ENCODE measurements around the gene PI4K2A.
"Not testable (repeated sequence)": the region's sequence is repeated elsewhere in the genome, so short reads cannot be mapped to it uniquely, and the experiment has no call there.

PI4K2A gene

GRCh38 chr10:97628228-97628627, 12.2 kb upstream of the PI4K2A start:
- no peak for DNase-seq
- in situ Hi-C loops (cut with MboI; ENCODE audit: low pct_unique_long_range_greater_than_20kb, low sequenced_read_pairs): no loop called here

- in situ Hi-C loops (cut with MboI; ENCODE audit: low pct_unique_long_range_greater_than_20kb, low sequenced_read_pairs): no loop called here
- no peak for DNase-seq
These were observed 11.2 kb upstream of the PI4K2A start for GRCh38 chr10:97629289-97629688.

- DNase-seq: no peak
- in situ Hi-C loops (cut with MboI; ENCODE audit: low pct_unique_long_range_greater_than_20kb, low sequenced_read_pairs): no loop called here
These were observed 9.4 kb upstream of the PI4K2A start for GRCh38 chr10:97631098-97631497.

GRCh38 chr10:97632949-97633884, 7.3 kb upstream of the PI4K2A start, which contains the start of gene MORN4:
MORN4 (minus strand) TSS chr10:97633500; CDS start chr10:97619653, 13,847 bp downstream.
- in situ Hi-C loops (cut with MboI; ENCODE audit: low pct_unique_long_range_greater_than_20kb, low sequenced_read_pairs): no loop called here
- no peak for DNase-seq

DNA sequence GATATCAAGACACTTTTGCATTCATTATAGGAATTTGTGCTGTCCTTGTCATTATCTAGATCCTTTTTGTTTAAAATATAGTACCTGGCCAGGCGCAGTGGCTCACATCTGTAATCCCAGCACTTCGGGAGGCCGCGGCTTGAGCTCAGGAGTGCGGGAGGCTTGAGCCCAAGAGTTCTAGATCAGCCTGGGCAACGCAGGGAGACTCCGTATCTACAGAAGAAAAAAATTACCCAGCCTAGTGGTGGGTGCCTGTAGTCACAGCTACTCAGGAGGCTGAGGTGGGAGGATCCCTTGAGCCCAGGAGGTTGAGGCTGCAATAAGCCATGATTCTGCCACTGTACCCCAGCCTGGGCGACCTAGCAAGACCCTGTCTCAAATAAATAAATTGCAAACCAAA, 6.5 kb upstream of the PI4K2A start:
- in situ Hi-C loops (cut with MboI; ENCODE audit: low pct_unique_long_range_greater_than_20kb, low sequenced_read_pairs): no loop called here
- DNase-seq: no peak

DNA sequence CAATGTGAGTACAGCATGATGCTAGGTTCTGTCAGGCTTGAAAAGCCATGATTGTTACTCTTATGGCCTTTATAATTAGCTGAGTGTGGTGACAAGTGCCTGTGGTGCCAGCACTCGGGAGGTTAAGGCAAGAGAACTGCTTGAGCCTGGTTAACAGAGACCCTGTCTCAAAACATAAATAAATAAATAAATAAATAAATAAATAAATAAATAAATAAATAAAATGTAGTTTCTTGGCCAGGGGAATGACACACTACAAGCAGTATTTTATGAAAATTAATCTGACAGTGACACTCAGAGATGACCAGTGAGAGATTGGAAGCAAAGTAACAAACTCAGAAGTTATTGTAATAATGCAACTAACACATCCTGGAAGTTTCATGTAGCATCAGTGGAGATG, 4.9 kb upstream of the PI4K2A start:
- in situ Hi-C loops (cut with MboI; ENCODE audit: low pct_unique_long_range_greater_than_20kb, low sequenced_read_pairs): no loop called here
- no peak for DNase-seq

GRCh38 chr10:97639090-97639489, 1.4 kb upstream of the PI4K2A start:
- in situ Hi-C loops (cut with MboI; ENCODE audit: low pct_unique_long_range_greater_than_20kb, low sequenced_read_pairs); DNase-seq: not testable (repeated sequence)

DNA sequence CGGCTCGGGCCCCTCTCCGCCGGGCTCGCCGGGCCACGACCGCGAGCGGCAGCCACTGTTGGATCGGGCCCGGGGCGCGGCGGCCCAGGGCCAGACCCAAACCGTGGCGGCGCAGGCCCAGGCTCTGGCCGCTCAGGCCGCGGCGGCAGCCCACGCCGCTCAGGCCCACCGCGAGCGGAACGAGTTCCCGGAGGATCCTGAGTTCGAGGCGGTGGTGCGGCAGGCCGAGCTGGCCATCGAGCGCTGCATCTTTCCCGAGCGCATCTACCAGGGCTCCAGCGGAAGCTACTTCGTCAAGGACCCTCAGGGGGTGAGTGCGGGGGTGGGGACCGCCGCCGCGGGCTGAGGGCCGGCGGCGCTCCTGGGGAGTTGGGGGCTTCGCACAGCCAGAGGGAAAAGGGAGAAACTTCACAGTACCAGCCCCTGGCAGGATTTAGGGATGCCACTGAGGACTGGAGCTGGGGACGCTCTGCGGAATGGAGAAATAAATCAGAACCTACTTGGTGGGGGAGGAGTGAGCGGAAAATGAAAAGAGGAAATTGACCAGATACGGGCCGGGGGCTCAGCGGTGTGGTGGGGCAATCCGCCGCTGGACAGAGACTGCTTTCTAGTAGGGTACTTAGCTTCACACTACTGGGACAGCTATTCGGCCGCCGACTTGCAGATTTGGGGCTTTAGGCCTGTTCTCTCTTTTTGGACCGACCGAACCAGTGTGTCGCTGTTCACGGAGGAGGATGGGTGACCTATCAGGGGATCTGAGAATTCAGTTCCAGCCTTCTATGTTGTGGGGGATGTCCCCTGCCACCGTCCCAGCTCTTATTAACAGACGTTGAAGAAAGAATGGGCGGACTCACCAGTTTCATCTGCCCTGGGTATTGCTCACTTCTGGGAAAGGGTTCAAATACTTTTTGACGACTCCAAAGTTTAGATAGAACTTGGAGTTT, 669 bp downstream of the PI4K2A start:
- DNase-seq: peak; percentile 56
- in situ Hi-C loops (cut with MboI; ENCODE audit: low pct_unique_long_range_greater_than_20kb, low sequenced_read_pairs): no loop called here

DNA sequence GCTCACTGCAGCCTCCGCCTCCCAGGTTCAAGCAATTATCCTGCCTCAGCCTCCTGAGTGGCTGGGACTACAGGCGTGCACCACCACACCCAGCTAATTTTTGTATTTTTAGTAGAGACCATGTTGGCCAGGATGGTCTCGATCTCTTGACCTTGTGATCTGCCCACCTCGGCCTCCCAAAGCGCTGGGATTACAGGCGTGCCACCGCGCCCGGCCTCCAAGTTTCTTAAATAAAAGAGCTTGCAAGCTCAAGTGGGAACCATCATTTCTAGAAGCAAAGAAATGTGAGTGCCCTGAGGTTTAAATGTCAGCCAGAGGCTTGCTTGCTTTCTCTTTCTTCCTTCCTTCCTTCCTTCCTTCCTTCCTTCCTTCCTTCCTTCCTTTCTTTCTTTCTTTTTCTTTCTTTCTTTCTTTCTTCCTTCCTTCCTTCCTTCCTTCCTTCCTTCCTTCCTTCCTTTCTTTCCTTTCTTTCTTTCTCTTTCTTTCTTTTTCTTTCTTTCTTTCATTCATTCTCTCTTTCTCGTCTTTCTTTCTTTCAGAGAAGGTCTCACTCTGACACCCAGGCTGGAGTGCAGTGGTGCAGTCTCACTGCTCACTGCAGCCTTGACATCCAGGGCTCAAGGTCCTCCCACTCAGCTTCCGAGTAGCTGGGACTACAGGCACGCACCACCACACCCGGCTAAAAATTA, 2.1 kb downstream of the PI4K2A start:
- DNase-seq; in situ Hi-C loops (cut with MboI; ENCODE audit: low pct_unique_long_range_greater_than_20kb, low sequenced_read_pairs): not testable (repeated sequence)

DNA sequence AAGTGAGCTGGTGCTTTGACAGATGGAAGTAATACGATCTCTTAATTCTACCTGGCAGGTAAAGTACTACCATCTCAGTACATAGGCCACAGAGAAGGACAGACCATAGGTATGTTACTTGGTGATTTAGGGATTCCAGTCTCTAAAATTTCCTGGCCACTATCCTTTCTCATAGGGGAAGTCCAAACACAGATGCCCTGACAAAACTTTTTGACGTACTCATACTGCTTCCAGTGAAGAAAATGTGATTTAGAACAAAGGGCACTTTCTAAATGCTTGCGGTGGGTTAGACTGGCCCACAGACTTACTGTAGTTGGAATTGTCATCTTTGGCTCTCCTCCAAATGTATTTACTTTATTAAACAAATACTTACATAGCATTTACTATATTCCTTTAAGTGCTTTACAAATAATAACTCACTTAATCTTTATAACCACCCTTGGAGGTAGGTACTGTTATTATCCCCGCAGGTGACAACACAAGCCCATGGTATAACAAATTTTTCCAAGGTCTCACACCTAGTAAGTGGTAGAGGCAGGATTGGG, 3.0 kb downstream of the PI4K2A start:
- in situ Hi-C loops (cut with MboI; ENCODE audit: low pct_unique_long_range_greater_than_20kb, low sequenced_read_pairs): no loop called here
- DNase-seq: no peak

DNA sequence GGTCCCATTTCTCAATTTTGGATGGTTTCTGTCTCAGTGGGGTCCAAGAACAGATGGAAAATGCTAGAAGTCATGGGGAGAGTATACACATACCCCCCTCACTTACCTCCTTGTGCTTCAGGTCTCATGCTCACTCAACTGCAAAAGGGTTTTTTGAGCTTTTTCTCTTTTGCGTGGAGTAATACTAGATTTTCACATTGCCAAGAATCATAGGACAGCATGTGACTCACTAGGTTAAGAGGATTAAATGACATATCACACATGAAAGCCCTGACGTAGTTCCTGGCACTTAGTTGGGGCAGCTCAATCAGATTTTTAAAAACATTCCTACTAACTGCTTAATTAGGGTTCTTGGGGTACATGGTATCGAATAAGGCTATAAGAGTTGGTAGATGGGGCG, 4.5 kb downstream of the PI4K2A start:
- in situ Hi-C loops (cut with MboI; ENCODE audit: low pct_unique_long_range_greater_than_20kb, low sequenced_read_pairs): no loop called here
- DNase-seq: no peak

- DNase-seq: no peak
- in situ Hi-C loops (cut with MboI; ENCODE audit: low pct_unique_long_range_greater_than_20kb, low sequenced_read_pairs): no loop called here
These were observed 7.1 kb downstream of the PI4K2A start for GRCh38 chr10:97647556-97647955.

DNA sequence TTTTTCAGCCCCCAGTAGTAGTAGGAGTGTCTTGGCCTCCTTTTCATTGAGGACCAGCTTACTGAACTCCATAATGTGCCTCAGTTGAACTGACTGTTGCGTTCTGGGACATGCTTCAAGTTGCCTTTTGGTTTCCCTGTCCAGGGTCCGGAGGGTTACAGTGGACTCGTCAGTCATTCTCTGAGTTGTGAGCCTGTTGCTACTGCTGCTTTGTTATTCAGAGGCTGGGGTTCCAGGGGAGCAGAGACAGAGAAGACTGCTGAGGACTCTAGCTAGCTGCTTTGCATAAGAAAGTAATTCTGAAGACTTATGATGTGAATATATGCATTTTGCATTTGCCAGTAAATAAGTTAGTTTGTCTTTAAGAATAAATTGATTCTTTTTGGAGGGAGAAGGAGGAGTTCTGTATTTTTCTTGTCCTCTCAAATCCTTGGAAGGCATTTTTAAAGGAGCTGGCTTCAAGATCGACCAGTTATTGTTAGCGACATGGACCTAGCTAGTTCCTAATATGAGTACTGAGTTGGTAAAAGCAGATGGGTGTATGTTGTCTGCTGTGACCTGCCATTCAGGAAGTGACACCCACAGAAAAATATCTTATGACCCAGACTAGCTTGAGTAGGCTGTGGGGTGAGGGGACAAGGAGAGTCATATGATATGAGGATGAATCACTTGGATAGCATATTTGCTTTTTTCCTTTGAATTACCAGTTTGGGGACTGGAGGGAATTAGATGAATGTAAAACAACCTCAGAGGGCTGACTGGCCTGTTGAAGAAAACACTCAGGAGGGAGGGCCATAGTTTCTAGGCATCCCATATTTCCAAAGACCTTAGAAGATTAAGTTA, 8.3 kb downstream of the PI4K2A start:
- DNase-seq: peak; percentile 21
- in situ Hi-C loops (cut with MboI; ENCODE audit: low pct_unique_long_range_greater_than_20kb, low sequenced_read_pairs): no loop called here

DNA sequence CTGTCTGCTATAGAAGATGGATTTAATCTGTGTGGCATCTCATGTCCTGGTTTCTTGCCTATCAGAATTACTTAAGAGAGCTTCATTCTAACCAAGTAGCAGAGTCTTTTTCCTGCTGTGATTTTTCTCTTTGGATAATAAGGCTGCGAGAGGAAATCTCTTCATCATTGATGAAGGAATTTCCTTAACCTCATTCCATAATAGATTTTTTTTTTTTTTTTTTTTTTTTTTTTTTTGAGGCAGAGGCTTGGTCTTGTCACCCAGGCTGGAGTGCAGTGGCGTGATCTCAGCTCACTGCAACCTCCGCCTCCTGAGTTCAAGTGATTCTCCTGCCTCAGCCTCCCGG, 8.9 kb downstream of the PI4K2A start:
- in situ Hi-C loops (cut with MboI; ENCODE audit: low pct_unique_long_range_greater_than_20kb, low sequenced_read_pairs); DNase-seq: not testable (repeated sequence)

- in situ Hi-C loops (cut with MboI; ENCODE audit: low pct_unique_long_range_greater_than_20kb, low sequenced_read_pairs): no loop called here
- DNase-seq: no peak
These were observed 10.3 kb downstream of the PI4K2A start for GRCh38 chr10:97650726-97651125.

- DNase-seq: no peak
- in situ Hi-C loops (cut with MboI; ENCODE audit: low pct_unique_long_range_greater_than_20kb, low sequenced_read_pairs): no loop called here
These were observed 11.3 kb downstream of the PI4K2A start for GRCh38 chr10:97651773-97652172.

DNA sequence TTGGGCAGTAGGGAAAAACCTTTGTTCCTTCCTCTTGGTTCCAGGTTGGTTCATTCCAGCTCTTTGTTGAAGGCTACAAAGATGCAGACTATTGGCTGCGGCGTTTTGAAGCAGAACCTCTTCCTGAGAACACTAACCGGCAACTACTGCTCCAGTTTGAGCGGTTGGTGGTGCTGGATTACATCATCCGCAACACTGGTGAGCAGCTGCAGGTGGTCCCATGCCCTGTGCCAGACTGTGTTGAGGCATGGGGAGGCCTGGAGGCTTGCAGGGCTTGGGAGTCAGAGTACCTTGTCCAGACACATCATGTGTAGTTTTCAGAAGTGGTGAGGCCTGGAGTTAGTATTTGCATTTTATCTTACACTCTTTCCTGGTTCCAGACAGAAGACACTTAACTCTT, 16.3 kb downstream of the PI4K2A start:
- DNase-seq: no peak
- in situ Hi-C loops (cut with MboI; ENCODE audit: low pct_unique_long_range_greater_than_20kb, low sequenced_read_pairs): no loop called here

DNA sequence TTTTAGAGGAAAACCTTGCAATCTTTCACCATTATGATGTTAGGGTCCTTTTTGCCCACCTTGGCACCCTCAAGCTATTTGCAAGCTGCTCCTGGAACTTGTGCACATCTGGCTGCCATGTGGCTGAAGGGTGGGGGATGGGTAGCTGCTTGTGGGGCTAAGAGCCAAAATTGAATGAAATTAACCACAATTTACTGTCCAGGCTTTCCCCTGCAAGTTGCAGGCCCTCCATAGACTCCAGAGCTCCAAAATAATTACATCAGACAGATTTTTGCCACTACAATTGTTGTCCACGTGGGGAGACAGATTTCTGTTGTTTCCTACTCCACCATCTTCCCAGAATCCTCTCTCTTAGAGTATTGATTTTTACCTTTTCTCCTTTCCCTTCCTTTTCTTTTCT, 19.1 kb downstream of the PI4K2A start:
- in situ Hi-C loops (cut with MboI; ENCODE audit: low pct_unique_long_range_greater_than_20kb, low sequenced_read_pairs): no loop called here
- peak; percentile 24 for DNase-seq
